Bronchial epithelial cell (primary cell): Measurements from ENCODE around the gene TJP1. TPM values are rescaled to one million over a fixed set of nuclear protein-coding genes. Genes with fewer than 3 reads are reported as not detected.
A peak's percentile ranks its signal among the peaks of the same experiment; 100 is the strongest.
"Not testable (repeated sequence)": the region's sequence is repeated elsewhere in the genome, so short reads cannot be mapped to it uniquely, and the experiment has no call there.

ENCODE experiments used
- DNase-seq: peaks from one replicate; pipeline ENCODE4 v3.0.0-alpha.2; 2010; ENCODE audit warnings: low read depth
- FAIRE-seq: peaks from 2 replicates; lab custom pipeline; 2011; peaks lifted over from hg19 to GRCh38; lab: Jason Lieb, UNC
- H3K27me3 ChIP-seq: 2 replicates; pipeline ENCODE4 v1.5.1; 2011; ENCODE audit warnings: low read length; ENCODE audit not compliant: control insufficient read depth, insufficient read depth
- H3K36me3 ChIP-seq: 2 replicates; pipeline ENCODE4 v1.5.1; 2011; ENCODE audit warnings: low read length; ENCODE audit not compliant: control insufficient read depth, insufficient read depth
- H3K4me3 ChIP-seq: 2 replicates; pipeline ENCODE4 v1.5.1; 2011; ENCODE audit warnings: mild to moderate bottlenecking, low read depth, low read length, control low read depth
- total RNA-seq: library from RNA; depleted of rRNA; stranded (reverse); fragments of >200 nt; gene quantifications from 2 replicates; pipeline ENCODE4 v1.2.1, GENCODE V29; 2014
- TF ChIP-seq, protein P1 (sequence below): IDR thresholded peaks from 2 replicates; pipeline ENCODE4 v1.5.1; 2011; ENCODE audit warnings: mild to moderate bottlenecking, moderate library complexity, low read length, control low read depth, inconsistent platforms; ENCODE audit not compliant: insufficient read depth, severe bottlenecking

TJP1 gene
- total RNA-seq, 1 donor from 2014 or later, result 62.9 TPM

DNA sequence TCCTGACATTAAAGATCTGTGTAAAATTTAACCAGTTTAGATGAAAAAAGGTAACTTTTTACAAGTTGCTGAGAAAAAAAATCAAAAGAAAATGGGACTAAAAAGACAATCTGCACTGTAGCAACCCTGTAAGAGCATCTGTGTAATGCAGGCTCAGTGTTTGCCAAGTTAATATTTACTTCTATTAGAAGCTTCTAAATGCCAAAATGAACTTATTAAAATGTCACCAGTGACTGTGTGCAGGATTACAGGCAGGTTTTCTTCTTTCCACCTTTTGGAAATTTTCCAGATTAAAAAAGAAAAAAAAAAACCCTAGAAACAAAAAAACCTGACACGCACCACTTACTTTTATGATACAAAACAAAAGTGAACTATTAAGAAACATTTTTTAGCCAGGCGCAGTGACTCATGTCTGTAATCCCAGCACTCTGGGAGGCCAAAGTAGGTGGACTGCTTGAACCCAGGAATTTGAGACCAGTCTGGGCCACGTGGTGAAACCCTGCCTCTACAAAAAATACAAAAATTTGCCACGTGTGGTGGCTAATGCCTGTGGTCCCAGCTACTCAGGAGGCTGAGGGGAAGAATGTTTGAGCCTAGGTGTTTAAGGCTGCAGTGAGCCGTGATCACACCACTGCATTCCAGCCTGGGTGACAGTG lies 87.2 kb downstream of the TJP1 start:
- H3K27me3 ChIP-seq, result no peaks in the 10 kb centered on the region
- peaks cover 7% of the 10 kb centered on the region for H3K36me3 ChIP-seq
- DNase-seq, result peak; percentile 67
- TF ChIP-seq, protein P1, sequence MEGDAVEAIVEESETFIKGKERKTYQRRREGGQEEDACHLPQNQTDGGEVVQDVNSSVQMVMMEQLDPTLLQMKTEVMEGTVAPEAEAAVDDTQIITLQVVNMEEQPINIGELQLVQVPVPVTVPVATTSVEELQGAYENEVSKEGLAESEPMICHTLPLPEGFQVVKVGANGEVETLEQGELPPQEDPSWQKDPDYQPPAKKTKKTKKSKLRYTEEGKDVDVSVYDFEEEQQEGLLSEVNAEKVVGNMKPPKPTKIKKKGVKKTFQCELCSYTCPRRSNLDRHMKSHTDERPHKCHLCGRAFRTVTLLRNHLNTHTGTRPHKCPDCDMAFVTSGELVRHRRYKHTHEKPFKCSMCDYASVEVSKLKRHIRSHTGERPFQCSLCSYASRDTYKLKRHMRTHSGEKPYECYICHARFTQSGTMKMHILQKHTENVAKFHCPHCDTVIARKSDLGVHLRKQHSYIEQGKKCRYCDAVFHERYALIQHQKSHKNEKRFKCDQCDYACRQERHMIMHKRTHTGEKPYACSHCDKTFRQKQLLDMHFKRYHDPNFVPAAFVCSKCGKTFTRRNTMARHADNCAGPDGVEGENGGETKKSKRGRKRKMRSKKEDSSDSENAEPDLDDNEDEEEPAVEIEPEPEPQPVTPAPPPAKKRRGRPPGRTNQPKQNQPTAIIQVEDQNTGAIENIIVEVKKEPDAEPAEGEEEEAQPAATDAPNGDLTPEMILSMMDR, result no peak
- H3K4me3 ChIP-seq, result no peak overlapping the region
- no peak for FAIRE-seq

DNA sequence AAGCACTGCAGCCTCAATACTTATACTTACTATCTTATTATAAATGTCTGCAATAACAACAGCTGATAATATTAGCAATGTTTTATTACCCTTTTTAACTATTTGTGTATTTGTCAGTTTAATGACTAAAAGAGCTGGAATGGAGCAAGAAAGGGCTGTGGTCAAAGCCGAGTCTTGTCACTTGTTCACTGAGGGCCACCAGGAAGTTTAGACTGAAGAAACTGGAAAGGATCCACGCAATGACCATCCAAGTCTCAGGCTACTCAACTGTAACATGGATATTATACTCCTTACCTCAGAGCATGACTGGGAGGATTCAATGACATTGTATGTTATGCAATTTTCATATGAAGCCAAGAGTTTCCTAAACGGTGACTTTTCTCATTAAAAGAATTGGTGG lies 90.4 kb downstream of the TJP1 start:
- FAIRE-seq (no peak), DNase-seq (no peak)
- Histone ChIP-seq H3K36me3 (peaks cover 17% of the 10 kb centered on the region), H3K4me3 (no peak overlapping the region), H3K27me3 (no peaks in the 10 kb centered on the region)
- TF ChIP-seq, protein P1, result no peak

DNA sequence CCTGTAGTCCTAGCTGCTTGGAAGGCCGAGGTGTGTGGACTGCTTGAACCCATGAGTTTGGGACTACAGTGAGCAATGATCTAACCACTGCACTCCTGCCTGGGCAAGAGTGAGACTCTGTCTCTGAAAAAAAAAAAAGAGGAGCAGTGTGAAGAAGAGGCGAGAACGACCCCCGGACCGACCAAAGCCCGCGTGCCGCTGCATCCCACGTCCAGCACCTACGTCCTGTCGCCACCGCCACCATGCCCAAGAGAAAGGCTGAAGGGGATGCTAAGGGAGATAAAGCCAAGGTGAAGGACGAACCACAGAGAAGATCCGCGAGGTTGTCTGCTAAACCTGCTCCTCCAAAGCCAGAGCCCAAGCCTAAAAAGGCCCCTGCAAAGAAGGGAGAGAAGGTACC lies 91.8 kb downstream of the TJP1 start:
- FAIRE-seq, DNase-seq, H3K27me3 ChIP-seq, H3K4me3 ChIP-seq: not testable (repeated sequence)
- peaks cover 17% of the 10 kb centered on the region for H3K36me3 ChIP-seq

DNA sequence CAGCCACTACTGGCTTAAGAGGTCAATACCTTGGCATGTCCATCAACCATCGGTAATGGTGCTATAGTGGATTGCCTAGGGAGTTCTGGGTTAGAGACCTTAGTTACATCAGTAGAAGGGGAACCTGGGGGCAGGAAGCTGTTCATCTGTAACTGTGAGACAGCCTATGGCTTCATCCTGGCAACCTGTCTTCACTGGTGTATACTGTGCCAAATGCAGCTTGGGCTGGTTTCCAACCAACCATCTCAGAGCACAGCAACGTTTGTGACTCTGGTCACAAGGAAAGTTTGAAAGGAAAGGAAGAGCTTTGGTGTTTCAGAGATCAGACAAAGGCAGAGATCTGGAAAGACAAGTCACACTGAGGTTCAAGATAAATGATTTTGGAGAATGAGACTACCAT lies 93.8 kb downstream of the TJP1 start:
- FAIRE-seq, result no peak
- Histone ChIP-seq H3K4me3 (no peak overlapping the region), H3K36me3 (peaks cover 24% of the 10 kb centered on the region)

DNA sequence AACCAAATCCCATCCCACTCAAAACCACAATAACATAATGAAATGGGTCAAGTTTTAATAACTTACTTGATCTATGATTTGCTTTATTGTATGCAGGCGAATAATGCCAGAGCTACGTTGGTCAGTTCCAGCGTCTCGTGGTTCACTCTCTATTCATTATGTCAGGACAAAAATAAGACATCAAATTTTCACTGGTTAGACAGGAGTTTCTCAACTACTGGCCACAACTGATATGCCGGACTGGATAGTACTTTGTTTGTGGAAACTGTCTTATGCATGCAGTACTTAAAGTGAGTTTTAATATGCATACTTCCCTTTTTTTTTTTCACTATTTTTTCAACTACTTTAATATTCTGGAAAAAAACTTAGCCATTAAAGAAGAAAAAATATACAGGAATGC lies 94.4 kb downstream of the TJP1 start:
- Histone ChIP-seq H3K27me3 (no peaks in the 10 kb centered on the region), H3K36me3 (peaks cover 25% of the 10 kb centered on the region), H3K4me3 (no peak overlapping the region)
- TF ChIP-seq, protein P1, result no peak
- no peak for DNase-seq
- FAIRE-seq, result no peak

More for the DNA sequence above, 93.8 kb downstream of the TJP1 start:
- TF ChIP-seq, protein P1, result no peak
- no peaks in the 10 kb centered on the region for H3K27me3 ChIP-seq
- no peak for DNase-seq

DNA sequence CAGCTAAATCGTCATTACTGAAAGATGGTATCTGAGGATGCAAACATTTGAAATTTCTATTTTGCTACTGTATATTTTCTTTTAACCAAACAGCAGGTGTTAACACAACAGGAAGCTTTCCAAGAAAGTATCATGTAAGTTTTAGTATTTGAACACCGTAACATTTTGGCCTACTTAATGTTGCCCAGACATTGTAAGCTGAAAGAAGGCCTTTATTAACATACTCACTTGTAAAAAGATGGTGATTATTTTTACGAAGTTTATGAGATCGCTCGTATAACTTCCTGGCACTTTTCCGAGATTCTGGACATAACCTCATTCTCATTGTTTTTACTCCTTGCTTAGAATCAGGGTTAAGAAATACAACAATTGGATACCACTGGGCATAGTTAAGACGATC lies 95.7 kb downstream of the TJP1 start:
- DNase-seq (no peak), FAIRE-seq (no peak)
- Histone ChIP-seq H3K27me3 (no peaks in the 10 kb centered on the region), H3K36me3 (peaks cover 25% of the 10 kb centered on the region), H3K4me3 (no peak overlapping the region)
- TF ChIP-seq, protein P1, result no peak
